SW 1271 (cell line): ENCODE data around the gene ACTG2.
"Not testable (repeated sequence)": the region's sequence is repeated elsewhere in the genome, so short reads cannot be mapped to it uniquely, and the experiment has no call there.

Source experiments
- DNase-seq, 2 experiments: peaks; one replicate each; lab custom pipeline; 2025; lab: John Stamatoyannopoulos, UW

Gene ACTG2

DNA sequence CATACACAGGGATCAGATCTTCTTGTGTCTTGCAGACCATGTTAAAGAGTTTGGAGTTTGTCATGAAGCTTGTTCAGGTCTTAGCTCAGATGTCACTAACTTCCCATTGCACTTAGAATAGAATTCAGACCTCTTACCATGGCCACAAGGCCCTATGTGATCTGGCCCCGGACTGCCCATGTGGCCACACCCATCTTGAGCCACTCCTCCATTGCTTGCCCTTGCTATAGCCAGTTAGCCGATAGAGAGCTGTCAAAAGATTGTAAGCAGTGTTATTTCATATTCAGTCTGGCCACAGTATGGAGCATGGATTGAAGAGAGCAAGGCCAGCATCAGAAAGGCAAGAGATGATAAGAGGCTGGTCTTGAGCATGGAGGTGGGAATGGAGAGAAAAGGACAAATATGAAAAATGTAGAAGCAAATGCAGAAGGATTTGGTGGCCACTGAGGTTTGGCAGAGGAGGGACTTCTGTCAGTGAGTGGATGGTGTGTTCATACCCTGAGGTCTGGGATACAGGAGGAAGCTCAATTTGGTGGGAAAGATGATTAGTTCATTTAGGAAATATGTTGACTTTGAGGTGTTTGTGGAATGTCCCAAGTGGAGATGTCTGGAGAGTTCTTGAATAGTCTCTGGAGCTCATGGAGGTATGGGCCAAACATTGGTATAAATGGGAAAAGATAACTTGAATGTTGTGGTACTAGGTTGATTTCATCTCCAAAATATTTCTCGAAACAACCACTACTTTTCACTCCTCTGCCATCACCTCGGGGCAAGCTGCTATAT is 44.5 kb downstream of the ACTG2 start:
- no peak for DNase-seq

DNA sequence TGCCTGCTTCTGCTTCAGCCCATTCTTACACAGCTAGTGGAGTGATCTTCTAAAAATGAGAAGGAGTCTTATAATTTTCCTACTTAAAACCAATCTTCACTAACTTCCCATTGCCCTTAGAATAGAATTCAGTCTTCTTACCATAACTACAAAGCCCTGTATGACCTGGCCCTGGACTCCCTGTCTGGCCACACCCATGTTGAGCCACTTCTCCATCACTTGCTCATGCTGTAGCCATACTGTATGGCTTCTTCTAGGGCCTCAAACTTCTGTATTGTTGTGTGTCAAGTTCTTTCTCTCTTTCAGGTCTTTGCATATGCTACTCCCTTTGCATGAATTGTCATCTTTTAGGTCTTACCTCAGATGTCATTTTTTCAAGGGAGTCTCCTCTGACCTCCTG is 45.1 kb downstream of the ACTG2 start:
- DNase-seq: no peak

DNA sequence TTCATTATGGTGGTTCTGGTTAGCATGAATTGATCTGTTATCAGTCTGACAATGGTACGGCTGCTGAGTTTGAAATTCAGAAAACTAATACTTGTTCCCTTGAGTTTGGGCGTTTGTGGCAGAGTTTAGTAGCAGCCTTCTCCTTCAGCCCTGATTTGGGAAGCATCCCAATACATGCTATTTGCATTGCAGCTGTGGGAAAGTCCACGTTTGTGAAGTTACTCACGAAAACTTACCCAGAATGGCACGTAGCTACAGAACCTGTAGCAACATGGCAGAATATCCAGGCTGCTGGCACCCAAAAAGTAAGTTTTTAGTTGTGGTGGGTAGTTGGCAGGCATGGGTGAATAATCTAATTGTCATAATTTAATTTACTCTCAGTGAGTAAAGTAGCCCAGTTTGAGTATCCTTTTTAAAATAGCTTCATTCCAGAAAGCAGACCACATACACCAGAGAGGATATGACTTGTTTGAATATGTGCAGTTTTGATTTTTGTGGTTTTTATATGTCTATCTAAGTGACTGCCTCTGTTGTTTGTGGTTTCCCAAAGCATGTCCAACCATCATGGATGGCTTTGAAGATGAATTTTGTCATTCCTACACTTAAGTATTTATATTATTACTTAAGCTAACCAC is 46.0 kb downstream of the ACTG2 start:
- no peak for DNase-seq

DNA sequence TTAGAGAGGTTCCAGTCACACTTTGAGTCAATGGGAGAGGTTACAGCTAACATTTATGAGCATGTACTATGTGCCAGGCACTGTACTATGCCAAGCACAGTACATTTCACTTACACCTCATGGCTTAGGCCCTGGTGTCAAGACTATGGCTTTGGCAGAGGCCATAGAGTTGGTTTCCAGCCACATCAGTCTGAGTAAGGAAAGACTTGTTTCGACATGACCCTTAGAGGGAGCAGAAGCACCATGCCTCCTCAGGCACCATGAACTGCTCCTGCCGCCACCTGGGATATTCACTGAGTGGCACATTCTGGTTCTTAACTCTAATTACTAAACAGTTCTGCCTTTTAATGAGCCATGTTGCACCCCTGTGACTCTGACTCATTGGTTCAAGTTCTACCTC is 46.6 kb downstream of the ACTG2 start:
- no peak for DNase-seq

DNA sequence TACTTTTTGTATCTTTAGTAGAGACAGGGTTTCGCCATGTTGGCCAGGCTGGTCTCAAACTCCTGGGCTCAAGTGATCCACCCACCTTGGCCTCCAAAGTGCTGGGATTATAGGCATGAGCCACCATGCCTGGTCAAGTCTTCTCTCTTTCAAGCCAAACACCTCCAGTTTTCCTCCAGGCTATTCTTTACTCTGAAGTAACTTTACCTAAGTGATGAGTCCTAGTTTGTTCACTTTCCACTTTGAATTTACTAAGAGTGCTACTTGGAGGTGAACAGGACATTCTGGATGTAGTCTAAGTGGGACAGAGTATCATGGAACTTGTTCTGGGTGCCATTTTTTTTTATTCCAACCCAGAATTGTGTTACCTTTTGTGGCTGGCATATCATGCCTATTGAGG is 47.3 kb downstream of the ACTG2 start:
- not testable (repeated sequence) for DNase-seq

DNA sequence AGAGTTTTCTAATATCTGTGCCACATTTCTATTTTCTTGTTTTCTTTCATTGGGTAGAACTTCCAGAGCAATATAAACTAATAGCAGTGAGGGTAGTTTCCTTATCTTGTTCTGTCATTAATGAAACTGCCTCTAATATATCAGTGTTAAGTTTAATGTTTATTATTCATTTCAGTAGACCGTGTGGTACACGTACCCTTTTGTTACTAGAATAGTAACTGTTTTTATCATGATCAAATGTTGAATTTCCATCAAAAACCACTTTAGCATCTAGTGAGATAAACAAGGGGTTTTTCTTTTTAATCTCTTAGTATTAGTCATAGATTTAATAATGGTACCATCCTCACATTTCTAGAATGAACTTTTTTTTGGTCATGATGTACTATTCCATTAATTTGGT is 49.9 kb downstream of the ACTG2 start:
- DNase-seq: no peak

DNA sequence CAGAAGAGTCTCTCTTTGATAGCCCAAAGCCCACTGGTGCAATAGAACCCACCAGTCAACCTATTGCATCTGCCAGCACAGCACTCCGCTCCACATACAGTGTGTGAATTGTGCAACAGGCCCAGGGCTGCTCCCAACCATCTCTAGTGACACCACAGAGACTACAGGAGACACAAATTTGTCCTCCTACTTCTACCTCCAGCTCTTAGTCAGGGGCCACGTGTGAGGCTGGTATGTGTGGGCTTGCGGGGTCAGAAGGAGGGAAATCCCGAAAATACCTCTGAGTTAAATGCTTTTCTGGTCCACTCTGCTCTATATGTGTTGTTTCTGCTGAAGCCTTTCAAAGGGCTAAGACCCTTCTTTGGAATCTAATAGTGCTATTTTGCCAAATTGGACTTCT is 51.9 kb downstream of the ACTG2 start:
- no peak for DNase-seq

DNA sequence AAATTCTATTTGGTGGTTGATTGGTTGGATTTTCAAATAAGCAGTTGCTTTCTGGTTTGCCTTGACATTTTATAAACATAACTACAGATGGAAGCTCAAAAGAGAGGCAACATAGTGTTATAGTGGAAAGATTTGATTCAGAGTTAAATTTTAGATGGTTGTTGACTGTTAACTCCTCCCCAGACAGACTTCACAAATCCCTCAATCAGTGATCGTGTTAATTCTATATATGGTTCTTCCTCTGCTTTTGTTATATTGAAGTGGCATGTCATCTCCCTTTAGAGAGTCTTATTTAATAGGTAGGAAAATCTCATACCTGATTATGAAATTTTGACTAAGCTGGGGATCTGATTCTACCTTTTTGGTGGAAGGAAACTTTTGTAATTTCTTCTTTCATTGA is 53.4 kb downstream of the ACTG2 start:
- DNase-seq: no peak

DNA sequence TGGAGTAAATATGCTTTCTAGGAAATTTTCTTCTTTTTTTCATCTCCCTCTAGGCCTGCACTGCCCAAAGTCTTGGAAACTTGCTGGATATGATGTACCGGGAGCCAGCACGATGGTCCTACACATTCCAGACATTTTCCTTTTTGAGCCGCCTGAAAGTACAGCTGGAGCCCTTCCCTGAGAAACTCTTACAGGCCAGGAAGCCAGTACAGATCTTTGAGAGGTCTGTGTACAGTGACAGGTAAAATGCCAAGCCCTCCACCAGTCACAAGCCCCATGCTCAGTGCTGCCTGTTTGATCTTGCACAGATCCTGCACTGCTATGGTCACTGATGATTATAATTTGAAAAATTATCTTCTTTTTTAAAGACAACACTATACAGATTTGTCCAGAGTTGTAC is 53.9 kb downstream of the ACTG2 start:
- no peak for DNase-seq

DNA sequence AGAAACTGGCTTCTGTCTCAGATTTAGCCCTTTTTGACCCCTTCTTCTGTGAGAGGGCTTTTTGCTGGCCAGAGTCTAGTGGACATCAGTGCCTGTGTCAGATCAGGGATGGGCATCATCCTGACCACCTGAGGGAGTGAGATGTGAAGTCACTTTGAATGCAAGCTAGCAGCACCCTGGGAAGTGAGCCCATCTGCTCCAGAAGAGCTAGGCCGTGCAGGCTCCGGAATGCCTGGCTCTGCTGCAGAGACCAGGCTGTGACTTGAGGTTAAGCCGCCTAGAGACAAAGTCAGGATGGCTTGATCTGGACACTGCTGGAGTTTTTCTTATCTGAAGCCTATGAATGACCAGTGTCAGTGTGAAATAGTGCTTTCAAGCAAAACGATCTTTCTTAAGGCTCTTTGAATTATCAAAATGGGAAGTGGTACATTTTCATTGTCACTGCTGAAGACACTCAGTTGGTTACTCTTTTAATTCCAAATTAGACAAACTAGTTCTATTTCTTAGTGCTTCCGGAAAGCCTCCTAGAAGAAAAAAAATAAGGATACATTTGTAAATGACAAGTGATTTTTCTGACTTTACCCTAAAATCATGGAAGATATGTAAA is 54.7 kb downstream of the ACTG2 start:
- no peak for DNase-seq

DNA sequence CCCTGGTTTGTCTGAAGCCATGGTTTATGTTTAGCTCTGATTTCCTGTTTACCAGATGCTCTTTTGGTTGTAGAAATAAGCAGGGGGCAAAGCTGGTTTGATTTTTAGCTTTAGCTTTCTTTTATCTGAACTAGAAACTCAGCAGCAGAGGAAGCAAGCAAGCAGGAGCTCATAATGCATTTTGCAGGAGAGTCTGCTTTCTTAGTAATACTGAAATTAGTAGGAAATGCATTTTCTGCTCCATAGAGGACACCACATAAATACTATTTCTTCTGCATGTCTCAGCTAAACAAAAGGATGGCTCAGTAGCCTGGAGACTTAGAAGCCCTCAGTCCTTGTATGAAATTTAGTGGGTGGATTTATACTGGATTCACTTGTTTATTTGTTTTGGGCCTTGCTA is 57.0 kb downstream of the ACTG2 start:
- no peak for DNase-seq

DNA sequence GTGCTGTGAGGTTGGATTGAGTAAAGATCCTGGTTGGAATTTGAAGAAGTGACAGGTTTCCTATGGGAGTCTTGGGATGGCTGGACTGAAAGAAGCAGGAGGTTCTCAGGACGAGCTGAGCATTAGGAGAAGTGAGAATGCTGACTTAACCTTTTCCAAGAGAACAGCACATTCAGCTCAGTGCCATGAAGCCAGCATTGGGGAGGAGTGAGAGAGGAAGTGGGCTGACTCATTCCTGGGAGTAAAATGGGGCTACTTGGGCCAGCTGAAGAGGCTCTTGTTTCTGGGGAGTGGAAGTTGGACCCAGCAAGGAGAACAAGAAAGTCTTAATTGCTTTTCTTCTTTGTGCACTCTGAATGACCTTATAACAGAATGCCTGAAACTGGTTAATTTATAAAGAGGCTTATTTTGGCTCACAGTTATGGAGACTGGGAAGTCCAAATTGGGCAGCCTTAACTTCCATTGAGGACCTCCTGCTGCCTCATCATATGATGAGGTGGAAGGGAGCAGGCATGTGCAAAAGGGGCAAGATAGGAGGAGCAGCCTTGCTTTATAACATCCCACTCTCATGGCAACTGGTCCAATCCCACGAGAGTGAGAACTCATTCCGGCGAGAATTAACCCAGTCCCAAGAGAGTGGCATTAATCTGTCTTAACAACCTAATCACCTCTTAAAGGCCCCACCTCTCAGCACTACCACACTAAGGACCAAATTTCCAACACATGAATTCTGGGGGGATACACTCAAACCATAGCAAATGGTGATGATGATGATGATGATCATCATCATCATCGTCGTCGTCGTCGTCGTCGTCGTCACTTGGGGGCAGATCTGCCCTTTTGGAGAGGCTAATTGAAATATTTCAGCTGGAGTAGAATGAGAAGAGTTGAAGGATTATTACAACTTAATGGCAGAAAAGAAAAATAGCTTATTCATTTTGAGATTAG is 60.0 kb downstream of the ACTG2 start:
- DNase-seq: no peak

DNA sequence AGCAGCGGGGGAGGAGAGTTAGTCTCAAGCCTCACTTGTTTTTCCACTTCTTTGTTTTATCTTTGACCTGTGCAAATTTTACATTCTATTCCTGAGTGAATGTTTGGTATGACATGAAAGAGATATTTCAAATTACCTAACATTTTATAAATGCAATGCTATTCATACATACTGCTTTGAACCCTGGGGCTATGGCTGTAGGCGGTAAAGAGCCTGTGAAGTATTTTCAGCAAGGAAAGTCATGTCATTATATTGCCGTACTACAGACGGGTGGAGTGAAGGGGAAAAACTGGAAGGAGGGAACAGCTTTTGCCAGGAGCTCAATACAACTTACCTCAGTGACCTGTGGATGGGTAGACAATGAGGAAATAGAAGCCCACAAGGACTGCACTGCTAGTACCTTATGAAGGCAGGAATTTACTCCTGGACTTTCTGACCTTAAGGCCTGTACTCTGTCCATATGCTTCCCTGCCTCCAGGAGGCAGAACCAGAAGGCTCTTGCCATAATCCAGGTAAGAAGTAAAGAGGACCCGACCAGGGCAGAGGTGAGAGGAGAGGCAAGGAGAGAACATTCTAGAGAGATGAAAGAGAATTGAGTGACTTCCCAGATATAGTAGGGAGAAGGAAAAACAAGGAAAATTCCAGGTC is 63.5 kb downstream of the ACTG2 start:
- no peak for DNase-seq

DNA sequence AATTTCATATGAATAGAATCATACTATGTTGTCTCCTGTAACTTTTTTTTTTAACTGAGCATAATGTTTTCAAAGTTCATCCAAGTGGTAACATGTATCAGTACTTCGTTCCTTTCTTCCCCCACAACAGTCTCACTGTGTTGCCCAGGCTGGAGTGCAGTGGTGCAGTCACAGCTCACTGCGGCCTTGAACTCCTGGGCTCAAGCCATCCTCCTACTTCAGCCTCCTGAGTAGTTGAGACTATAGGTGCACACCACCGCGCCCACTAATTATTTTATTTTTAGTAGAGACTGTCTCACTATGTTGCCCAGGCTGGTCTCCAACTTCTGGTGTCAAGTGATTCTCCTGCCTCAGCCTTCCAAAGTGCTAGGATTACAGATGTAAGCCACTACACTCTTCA is 68.5 kb downstream of the ACTG2 start:
- DNase-seq: no peak

DNA sequence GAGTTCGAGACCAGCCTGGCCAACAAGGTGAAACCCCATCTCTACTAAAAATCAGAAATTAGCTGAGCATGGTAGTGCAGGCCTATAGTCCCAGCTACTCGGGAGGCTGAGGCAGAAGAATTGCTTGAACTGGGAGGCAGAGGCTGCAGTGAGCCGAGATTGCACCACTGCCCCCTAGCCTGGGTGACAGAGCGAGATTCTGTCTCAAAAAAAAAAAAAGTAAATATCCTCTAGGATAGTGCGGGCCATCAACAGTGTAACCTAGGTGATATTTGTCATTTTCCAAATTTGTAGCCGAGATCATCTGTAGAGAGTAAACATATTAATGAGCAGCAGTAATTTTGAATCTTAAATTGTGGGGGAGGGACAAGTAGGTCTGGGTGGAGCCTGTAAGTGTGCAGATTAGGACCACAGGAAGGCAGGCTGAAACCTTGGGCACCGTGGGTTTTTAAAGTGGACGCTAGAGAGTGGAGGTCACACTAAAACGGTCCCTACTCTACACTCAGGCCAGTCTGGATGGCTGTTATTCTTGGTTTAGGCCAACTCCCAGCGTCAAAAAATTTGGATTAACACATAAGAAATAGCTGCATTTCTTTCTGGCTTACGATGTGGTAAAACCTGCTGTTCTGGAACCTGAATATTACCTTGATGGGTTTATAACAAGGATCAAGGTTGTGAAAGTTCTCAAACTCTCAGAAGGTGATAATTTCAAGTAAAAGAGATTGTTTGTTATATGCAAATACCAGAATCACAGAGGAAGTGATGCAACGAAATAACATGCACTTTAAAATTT is 69.2 kb downstream of the ACTG2 start:
- no peak for DNase-seq

DNA sequence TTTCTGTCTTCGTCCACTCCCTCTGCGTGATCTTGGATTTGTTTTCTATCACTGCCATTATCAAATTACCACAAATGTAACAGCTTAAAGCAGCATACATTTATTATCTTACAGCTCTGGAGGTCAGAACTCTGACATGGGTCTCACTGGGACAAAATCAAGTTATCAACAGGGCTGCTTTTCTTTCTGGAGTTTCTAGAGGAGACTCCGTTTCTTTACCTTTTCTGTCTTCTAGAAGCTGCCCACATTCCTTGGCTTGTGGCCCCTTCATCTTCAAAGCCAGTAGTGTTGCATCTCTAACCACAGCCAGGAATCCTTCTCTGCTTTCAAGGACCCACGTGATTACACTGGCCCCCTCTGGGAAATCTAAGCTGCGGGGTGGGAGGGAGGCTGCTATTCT is 70.0 kb downstream of the ACTG2 start:
- DNase-seq: no peak

DNA sequence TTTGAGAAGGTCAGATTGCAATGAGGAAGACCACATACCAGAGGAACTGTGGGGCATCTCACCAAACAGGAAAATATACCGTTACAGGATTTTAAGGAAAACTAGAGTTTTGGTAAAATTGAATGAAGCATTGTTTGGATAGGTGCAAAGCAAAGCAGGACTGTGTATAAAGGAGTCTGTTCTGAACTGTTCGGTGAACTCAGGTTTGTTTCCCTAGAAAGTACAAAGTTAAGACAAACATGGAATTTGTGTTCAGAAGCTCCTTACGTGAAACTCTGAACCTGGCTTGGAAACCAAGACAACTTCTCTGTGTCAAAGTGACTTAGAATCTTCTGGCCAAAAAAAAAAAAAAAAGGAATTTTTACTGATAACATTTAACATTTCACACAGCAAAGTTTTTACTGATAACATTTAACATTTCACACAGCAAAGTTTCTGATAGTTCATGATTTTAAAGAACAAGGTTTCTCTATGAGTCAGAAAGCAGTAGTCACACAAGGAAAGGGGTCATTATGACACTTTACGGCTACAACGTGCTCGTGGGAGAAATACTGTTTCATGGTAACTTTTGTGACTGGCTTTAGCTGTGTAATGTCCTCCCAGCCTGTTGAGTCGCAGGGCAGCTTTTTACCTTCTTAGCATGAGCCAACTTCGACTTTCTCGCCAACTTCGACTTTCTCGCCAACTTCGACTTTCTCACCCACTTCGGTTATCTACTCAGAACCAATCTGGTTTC is 70.7 kb downstream of the ACTG2 start:
- no peak for DNase-seq

DNA sequence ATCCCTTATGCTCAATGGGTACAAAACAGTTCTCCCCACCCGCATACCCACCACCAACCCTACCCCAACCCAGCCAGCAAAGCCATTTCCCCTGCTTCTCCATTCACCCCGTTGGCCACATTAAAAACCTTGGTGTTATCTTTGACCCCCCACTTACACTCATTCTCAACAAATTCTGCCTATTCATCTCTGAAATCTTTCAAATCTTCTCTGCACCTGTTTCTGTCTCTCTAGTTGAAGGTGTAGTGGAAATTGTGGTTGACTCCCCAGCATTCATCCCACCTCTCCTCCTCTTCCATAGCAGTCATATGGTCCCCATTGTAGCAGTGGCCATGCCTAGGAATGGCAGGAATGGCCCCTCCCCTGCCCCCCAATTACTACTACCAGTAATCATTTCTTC is 71.4 kb downstream of the ACTG2 start:
- no peak for DNase-seq

DNA sequence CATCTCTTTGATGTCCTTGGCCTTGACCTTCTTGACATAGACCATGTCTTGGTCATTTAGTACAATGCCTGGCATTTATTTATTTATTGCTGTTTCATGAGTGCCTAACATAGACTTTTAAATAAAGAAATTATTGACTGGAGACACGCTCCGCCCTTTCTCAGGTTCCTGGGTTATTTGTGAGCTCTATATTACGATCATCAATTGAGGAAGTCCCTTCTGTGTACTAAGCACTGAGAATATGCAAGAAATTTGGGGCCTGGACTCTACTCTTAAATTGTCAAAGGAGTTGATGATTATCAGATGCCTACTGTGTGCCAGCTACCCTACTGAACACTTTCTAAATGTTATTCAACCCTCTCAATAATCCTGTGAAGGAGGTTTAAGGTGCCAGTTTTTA is 72.2 kb downstream of the ACTG2 start:
- DNase-seq: no peak

DNA sequence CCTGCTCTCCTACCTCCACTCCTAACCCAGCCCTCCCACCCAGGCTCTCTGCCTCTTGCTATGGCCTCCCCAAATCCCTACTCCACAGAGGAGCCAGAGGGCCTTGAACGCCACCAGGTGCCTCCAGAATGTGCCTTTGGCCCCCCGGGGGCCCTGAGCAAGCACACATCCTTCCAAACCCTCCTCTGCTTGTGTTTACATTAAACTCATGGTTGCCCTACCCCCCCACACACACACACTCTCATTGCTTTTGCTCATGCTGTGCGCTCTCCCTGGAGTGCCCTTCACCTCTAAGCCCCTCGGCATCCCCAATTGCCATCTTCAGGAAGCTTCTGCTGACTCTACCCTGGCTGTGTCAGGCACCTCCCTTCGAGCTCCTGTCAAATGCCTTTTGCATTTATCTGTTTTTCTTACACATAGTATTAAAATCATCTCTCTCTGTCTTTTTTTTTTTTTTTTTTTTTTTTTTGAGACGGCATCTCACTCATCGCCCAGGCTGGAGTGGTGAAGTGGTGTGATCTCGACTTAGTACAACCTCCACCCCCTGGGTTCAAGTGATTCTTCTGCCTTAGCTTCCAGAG is 75.6 kb downstream of the ACTG2 start:
- DNase-seq: no peak
